ENCODE measurements around the gene HECW1. TPM values are rescaled to one million over a fixed set of nuclear protein-coding genes. Genes with fewer than 3 reads are reported as not detected.

HECW1 gene
- total RNA-seq, 4 donors from 2014 or later: 1.2 to 3.9 (median 2.0) TPM

DNA sequence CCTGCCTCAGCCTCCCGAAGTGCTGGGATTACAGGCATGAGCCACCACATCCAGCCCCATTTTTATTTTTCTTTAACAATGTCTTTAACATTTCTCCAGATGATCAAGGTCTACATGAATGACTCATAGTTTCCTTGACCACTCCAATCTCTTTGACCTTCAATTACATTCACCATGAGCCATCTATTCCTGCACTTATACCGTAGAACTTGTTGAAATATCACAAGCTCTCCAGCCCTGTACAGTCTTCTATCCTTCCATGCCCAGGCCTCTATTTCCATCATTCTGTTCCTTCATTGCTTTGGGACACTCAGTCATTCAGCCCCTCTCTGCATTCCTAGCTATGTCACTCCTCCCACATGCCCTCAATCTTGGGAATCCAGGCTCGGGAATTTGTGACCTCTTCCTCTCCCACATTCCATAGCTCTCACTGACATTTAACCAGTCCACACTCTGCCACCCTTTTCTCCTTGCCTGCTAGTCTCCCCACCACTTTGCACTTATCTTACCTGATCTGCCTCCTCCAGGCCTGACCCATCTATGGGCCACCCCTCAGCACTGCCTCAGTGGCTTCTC lies 318.7 kb downstream of the HECW1 start:
- Histone ChIP-seq H3K27me3 (no peaks in the 10 kb centered on the region), H3K4me1 (no peaks in the 10 kb centered on the region), H3K9me3 (no peaks in the 10 kb centered on the region), H3K36me3 (no peaks in the 10 kb centered on the region), H3K4me3 (no peak overlapping the region), H3K27ac (no peak overlapping the region)
- TF ChIP-seq CTCF (IDR thresholded peaks at IDR 0.05 in 4 of 5, conservative IDR thresholded peaks at IDR 0.05 in 1 of 5): no peak
- no peak for TF ChIP-seq POLR2A (IDR thresholded peaks at IDR 0.05)
- intact Hi-C loops (cut with DNase I; ENCODE audit: low total_unique reads): no loop called here
- in situ Hi-C loops (cut with MboI; ENCODE audit: low sequenced_read_pairs in 4 of 4): no loop called here
- no peak for ATAC-seq
- DNase-seq: no peak

- in situ Hi-C loops (cut with MboI; ENCODE audit: low sequenced_read_pairs in 4 of 4) (no loop called here), intact Hi-C loops (cut with DNase I; ENCODE audit: low total_unique reads) (no loop called here)
- Histone ChIP-seq H3K4me3 (no peak overlapping the region), H3K27me3 (no peaks in the 10 kb centered on the region), H3K27ac (no peak overlapping the region), H3K9me3 (no peaks in the 10 kb centered on the region), H3K36me3 (no peaks in the 10 kb centered on the region), H3K4me1 (no peaks in the 10 kb centered on the region)
- TF ChIP-seq POLR2A (IDR thresholded peaks at IDR 0.05) (no peak), CTCF (IDR thresholded peaks at IDR 0.05 in 4 of 5, conservative IDR thresholded peaks at IDR 0.05 in 1 of 5) (no peak)
- DNase-seq: no peak
- no peak for ATAC-seq
These were observed 321.2 kb downstream of the HECW1 start for GRCh38 chr7:43433639-43434038.

DNA sequence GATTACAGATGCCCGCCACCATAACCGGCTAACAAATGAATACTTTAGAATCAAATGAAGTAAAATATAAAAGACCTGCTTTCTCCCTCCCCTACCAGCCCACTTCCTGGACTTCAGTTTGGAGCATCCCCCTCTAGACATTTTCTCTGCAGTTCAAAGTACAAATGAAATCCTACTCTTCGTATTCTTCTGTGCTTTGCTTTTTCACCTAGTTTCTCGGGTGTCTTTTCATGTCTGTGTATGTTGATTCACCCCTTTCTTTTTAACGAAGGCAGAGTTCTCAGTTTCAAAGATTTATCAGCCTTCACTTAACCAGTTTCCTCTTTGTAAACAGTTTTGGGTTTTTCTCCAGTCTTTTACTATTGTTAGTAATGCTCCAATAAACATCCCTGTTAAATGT lies 324.6 kb downstream of the HECW1 start:
- Histone ChIP-seq H3K4me1 (no peaks in the 10 kb centered on the region), H3K4me3 (no peak overlapping the region), H3K36me3 (no peaks in the 10 kb centered on the region), H3K27me3 (no peaks in the 10 kb centered on the region), H3K9me3 (no peaks in the 10 kb centered on the region), H3K27ac (no peak overlapping the region)
- DNase-seq (no peak), ATAC-seq (no peak)
- in situ Hi-C loops (cut with MboI; ENCODE audit: low sequenced_read_pairs in 4 of 4) (no loop called here), intact Hi-C loops (cut with DNase I; ENCODE audit: low total_unique reads) (no loop called here)
- TF ChIP-seq CTCF (IDR thresholded peaks at IDR 0.05 in 4 of 5, conservative IDR thresholded peaks at IDR 0.05 in 1 of 5) (no peak), POLR2A (IDR thresholded peaks at IDR 0.05) (no peak)

- Histone ChIP-seq H3K9me3 (no peaks in the 10 kb centered on the region), H3K27me3 (no peaks in the 10 kb centered on the region), H3K4me3 (no peak overlapping the region), H3K4me1 (no peaks in the 10 kb centered on the region), H3K36me3 (no peaks in the 10 kb centered on the region), H3K27ac (no peak overlapping the region)
- in situ Hi-C loops (cut with MboI; ENCODE audit: low sequenced_read_pairs in 4 of 4) (no loop called here), intact Hi-C loops (cut with DNase I; ENCODE audit: low total_unique reads) (no loop called here)
- no peak for ATAC-seq
- no peak for DNase-seq
- TF ChIP-seq CTCF (IDR thresholded peaks at IDR 0.05 in 4 of 5, conservative IDR thresholded peaks at IDR 0.05 in 1 of 5): no peak
- no peak for TF ChIP-seq POLR2A (IDR thresholded peaks at IDR 0.05)
These were observed 326.5 kb downstream of the HECW1 start for GRCh38 chr7:43438897-43439479.
